OCI-LY7 (cell line): ENCODE data around the gene MALRD1. TPM values are rescaled to one million over a fixed set of nuclear protein-coding genes. Genes with fewer than 3 reads are reported as not detected.

Experiments used
- BruUV-seq: library from RNA; stranded (reverse); fragments of 400-500 nt; replicated peaks from 2 replicates; lab custom pipeline; 2021; lab: Mats Ljungman, UMichigan
- CTCF ChIA-PET: fragments of 300-600 bp; sonication (Branson Sonifier 250); formaldehyde crosslinking; loops from one replicate; lab custom pipeline; 2022; ENCODE audit warnings: antibody characterized with exemption; ENCODE audit not compliant: unreplicated experiment; lab: Charles Lee
- POLR2A ChIA-PET: fragments of 300-600 bp; sonication (Branson Sonifier 250); formaldehyde crosslinking; loops from one replicate; lab custom pipeline; 2022; ENCODE audit warnings: antibody characterized with exemption; lab: Charles Lee
- DNase-seq: peaks from one replicate; pipeline ENCODE4 v3.0.0-alpha.2; 2015; ENCODE audit warnings: low spot score
- H2AFZ ChIP-seq: fragments of 200-600 bp; sonication (generic), shearing (Covaris generic); 2 replicates; pipeline ENCODE4 v1.6.1; 2014; ENCODE audit warnings: mild to moderate bottlenecking, antibody characterized with exemption, low read length, moderate library complexity
- H3K27ac ChIP-seq: fragments of 200-600 bp; sonication (generic); 2 replicates; pipeline ENCODE4 v1.5.1; 2014; ENCODE audit warnings: mixed run types, low read depth, mild to moderate bottlenecking, moderate library complexity, low read length, inconsistent platforms; ENCODE audit not compliant: poor library complexity, severe bottlenecking
- H3K36me3 ChIP-seq: fragments of 200-600 bp; sonication (generic); 2 replicates; pipeline ENCODE4 v1.6.1; 2014; ENCODE audit warnings: mild to moderate bottlenecking, antibody characterized with exemption, low read length, moderate library complexity, mixed read lengths; ENCODE audit not compliant: insufficient read depth
- H3K4me1 ChIP-seq: fragments of 200-600 bp; sonication (generic); 2 replicates; pipeline ENCODE4 v1.5.1; 2014; ENCODE audit warnings: mild to moderate bottlenecking, low read length; ENCODE audit not compliant: insufficient read depth, poor library complexity, severe bottlenecking
- H3K4me2 ChIP-seq: fragments of 200-600 bp; sonication (generic); 2 replicates; pipeline ENCODE4 v1.6.1; 2014; ENCODE audit warnings: mild to moderate bottlenecking, low read length
- H3K4me3 ChIP-seq: fragments of 200-600 bp; sonication (generic); 2 replicates; pipeline ENCODE4 v1.5.1; 2014; ENCODE audit warnings: mild to moderate bottlenecking, low read depth, low read length; ENCODE audit not compliant: poor library complexity, severe bottlenecking
- H3K79me2 ChIP-seq: fragments of 200-600 bp; sonication (generic); 2 replicates; pipeline ENCODE4 v1.6.1; 2016; ENCODE audit warnings: low read depth, mild to moderate bottlenecking, low read length, moderate library complexity, mixed read lengths; ENCODE audit not compliant: insufficient read depth
- H3K9me2 ChIP-seq: fragments of 200-600 bp; sonication (generic); 2 replicates; pipeline ENCODE4 v1.6.1; 2016; ENCODE audit warnings: mild to moderate bottlenecking, low read length, mixed read lengths; ENCODE audit not compliant: insufficient read depth
- H3K9me3 ChIP-seq: fragments of 200-600 bp; sonication (generic); 2 replicates; pipeline ENCODE4 v1.6.1; 2014; ENCODE audit warnings: mild to moderate bottlenecking, mixed run types, low read length, mixed read lengths
- H4K20me1 ChIP-seq: fragments of 200-600 bp; sonication (generic); 2 replicates; pipeline ENCODE4 v1.6.1; 2014; ENCODE audit warnings: mild to moderate bottlenecking, antibody characterized with exemption, low read length, moderate library complexity, mixed read lengths; ENCODE audit not compliant: insufficient read depth
- CTCF ChIP-seq: fragments of 200-600 bp; sonication (generic); conservative IDR thresholded peaks from 2 replicates; pipeline ENCODE4 v1.5.1; 2014; ENCODE audit warnings: mild to moderate bottlenecking, antibody characterized with exemption, low read length, moderate library complexity, mixed read lengths
- EZH2phosphoT487 ChIP-seq: fragments of 200-600 bp; sonication (generic); IDR thresholded peaks from 2 replicates; pipeline ENCODE4 v1.6.1; 2018; ENCODE audit warnings: low read depth, borderline replicate concordance, mild to moderate bottlenecking, mixed run types, antibody characterized with exemption, low read length, moderate library complexity, mixed read lengths
- intact Hi-C: fragments of 100-400 bp; cut with micrococcal nuclease; formaldehyde crosslinking; loops from one replicate; pipeline ENCODE4 v1.10.0; 2022; ENCODE audit not compliant: unreplicated experiment
- total RNA-seq, 2 experiments: library from RNA; depleted of rRNA in 1 of 2; stranded (reverse); fragments of >200 nt in 1 of 2; shearing (Covaris generic) in 1 of 2; gene quantifications; 2 replicates each; pipeline ENCODE4 v1.2.3, GENCODE V29; 2014 to 2022

MALRD1 gene
- total RNA-seq, 2 experiments from 2014 or later: not detected

- Histone ChIP-seq H3K4me1 (no peaks in the 10 kb centered on the region), H3K9me3 (no peaks in the 10 kb centered on the region), H3K9me2 (no peaks in the 10 kb centered on the region), H3K79me2 (no peaks in the 10 kb centered on the region), H4K20me1 (no peaks in the 10 kb centered on the region), H3K4me3 (no peak overlapping the region), H3K27ac (no peak overlapping the region), H3K36me3 (no peaks in the 10 kb centered on the region), H3K4me2 (no peak overlapping the region), H2AFZ (no peak overlapping the region)
- no TSS peak for BruUV-seq
- no peak for DNase-seq
- ChIA-PET POLR2A (no interaction called here), CTCF (no interaction called here)
- intact Hi-C loops: no loop called here
- TF ChIP-seq EZH2phosphoT487: no peak
- TF ChIP-seq CTCF: no peak
Measured at GRCh38 chr10:19302117-19302516, 253.5 kb downstream of the MALRD1 start.

- CTCF ChIA-PET: no interaction called here
- Histone ChIP-seq H4K20me1 (no peaks in the 10 kb centered on the region), H3K4me2 (no peak overlapping the region), H3K4me1 (no peaks in the 10 kb centered on the region), H3K79me2 (no peaks in the 10 kb centered on the region), H3K9me3 (no peaks in the 10 kb centered on the region), H3K9me2 (no peaks in the 10 kb centered on the region), H3K27ac (no peak overlapping the region), H3K4me3 (no peak overlapping the region), H2AFZ (no peak overlapping the region), H3K36me3 (no peaks in the 10 kb centered on the region)
- intact Hi-C loops: no loop called here
- TF ChIP-seq EZH2phosphoT487: no peak
- BruUV-seq: no TSS peak
- DNase-seq: no peak
- POLR2A ChIA-PET: interaction anchor here (1.3 kb wide), 1 partner anchor 13 kb away, joined by 3 read pairs; no protein-coding TSS in a partner anchor
Measured at GRCh38 chr10:19310066-19310465, 261.5 kb downstream of the MALRD1 start.

DNA sequence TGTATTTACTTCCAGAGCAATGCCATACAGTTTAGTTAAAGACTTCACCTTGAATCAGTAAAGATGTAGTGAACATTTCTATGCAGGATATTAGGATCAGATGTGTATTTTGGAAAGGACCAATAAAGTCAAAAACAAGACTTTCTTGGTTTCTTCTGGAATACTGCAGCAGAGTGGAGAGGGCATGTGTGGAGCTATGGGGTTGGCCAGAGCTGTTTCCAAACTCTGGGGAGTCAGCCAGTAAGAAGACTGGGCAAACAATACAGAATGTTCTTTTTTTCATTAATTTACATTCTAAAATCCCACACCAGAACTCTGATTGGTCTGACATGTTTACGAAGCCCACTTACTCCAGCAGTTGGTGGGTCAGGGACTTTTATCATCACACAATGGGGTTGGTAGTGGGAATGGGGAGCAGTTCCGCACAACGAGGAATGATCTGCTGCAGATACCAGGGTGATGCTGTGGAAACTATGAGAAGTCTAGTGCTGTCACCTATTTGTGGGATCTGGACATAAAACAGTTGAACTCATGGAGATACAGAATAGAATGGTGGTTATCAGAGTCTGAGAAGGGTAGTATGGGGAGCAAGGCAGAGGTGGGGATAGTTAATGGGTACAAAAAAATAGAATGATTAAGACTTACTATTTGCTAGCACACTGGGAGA is 267.7 kb downstream of the MALRD1 start:
- no peaks in the 10 kb centered on the region for H3K36me3 ChIP-seq
- no peaks in the 10 kb centered on the region for H3K4me1 ChIP-seq
- H3K4me2 ChIP-seq: no peak overlapping the region
- TF ChIP-seq EZH2phosphoT487 (no peak), CTCF (no peak)
- H3K9me3 ChIP-seq: no peaks in the 10 kb centered on the region
- no peak overlapping the region for H2AFZ ChIP-seq
- DNase-seq: no peak
- no peaks in the 10 kb centered on the region for H4K20me1 ChIP-seq
- no TSS peak for BruUV-seq
- POLR2A ChIA-PET: interaction anchor here (0.6 kb wide), 1 partner anchor 845 kb away, joined by 4 read pairs; no protein-coding TSS in a partner anchor
- no peaks in the 10 kb centered on the region for H3K9me2 ChIP-seq
- H3K79me2 ChIP-seq: no peaks in the 10 kb centered on the region
- no peak overlapping the region for H3K4me3 ChIP-seq
- CTCF ChIA-PET: no interaction called here
- no peak overlapping the region for H3K27ac ChIP-seq
- intact Hi-C loops: no loop called here
